HEK293 (cell line): ENCODE data around the gene TUBGCP6.

ENCODE experiments used
- MEIS1 ChIP-seq: sonication (generic); formaldehyde crosslinking; IDR thresholded peaks from 2 replicates; pipeline ENCODE4 v1.8.1; 2022; ENCODE audit warnings: missing genetic modification reagents, mild to moderate bottlenecking, borderline replicate concordance
- PATZ1 ChIP-seq: fragments of 450-650 bp; formaldehyde crosslinking; IDR thresholded peaks from 2 replicates; pipeline ENCODE4 v1.5.1; 2016; ENCODE audit warnings: missing biosample characterization, missing genetic modification characterization
- SP2 ChIP-seq: fragments of 450-650 bp; formaldehyde crosslinking; IDR thresholded peaks from 2 replicates; pipeline ENCODE4 v1.5.1; 2016; ENCODE audit warnings: missing biosample characterization, missing genetic modification characterization
- SP3 ChIP-seq: fragments of 450-650 bp; formaldehyde crosslinking; IDR thresholded peaks from 2 replicates; pipeline ENCODE4 v1.5.1; 2016; ENCODE audit warnings: missing biosample characterization, missing genetic modification characterization
- ZBTB10 ChIP-seq: fragments of 450-650 bp; formaldehyde crosslinking; IDR thresholded peaks from 2 replicates; pipeline ENCODE4 v1.5.1; 2016; ENCODE audit warnings: missing biosample characterization, missing genetic modification characterization
- ZBTB26 ChIP-seq: fragments of 450-650 bp; formaldehyde crosslinking; optimal IDR thresholded peaks from 2 replicates; pipeline ENCODE3; 2016; ENCODE audit warnings: missing biosample characterization, mild to moderate bottlenecking, missing genetic modification characterization
- ZEB2 ChIP-seq: fragments of 450-650 bp; formaldehyde crosslinking; IDR thresholded peaks from 2 replicates; pipeline ENCODE4 v1.5.1; 2016; ENCODE audit warnings: missing biosample characterization, missing genetic modification characterization
- ZFHX2 ChIP-seq: fragments of 450-650 bp; formaldehyde crosslinking; conservative IDR thresholded peaks from 2 replicates; pipeline ENCODE4 v1.5.1; 2016; ENCODE audit warnings: missing biosample characterization, missing genetic modification characterization
- ZFP3 ChIP-seq: fragments of 450-650 bp; formaldehyde crosslinking; IDR thresholded peaks from 2 replicates; pipeline ENCODE4 v1.5.1; 2016; ENCODE audit warnings: low read depth, missing biosample characterization, missing genetic modification characterization
- ZFP41 ChIP-seq: fragments of 450-650 bp; formaldehyde crosslinking; IDR thresholded peaks from 2 replicates; pipeline ENCODE4 v1.5.1; 2016; ENCODE audit warnings: missing biosample characterization, missing genetic modification characterization, borderline replicate concordance
- ZNF10 ChIP-seq: fragments of 450-650 bp; formaldehyde crosslinking; IDR thresholded peaks from 2 replicates; pipeline ENCODE4 v1.5.1; 2017; ENCODE audit warnings: missing biosample characterization, missing genetic modification characterization
- ZNF148 ChIP-seq: fragments of 450-650 bp; formaldehyde crosslinking; IDR thresholded peaks from 2 replicates; pipeline ENCODE4 v1.5.0; 2017; ENCODE audit warnings: missing biosample characterization, missing genetic modification characterization, borderline replicate concordance
- ZNF19 ChIP-seq: fragments of 450-650 bp; formaldehyde crosslinking; IDR thresholded peaks from 2 replicates; pipeline ENCODE4; 2016; ENCODE audit warnings: missing biosample characterization, missing genetic modification characterization, low read depth
- ZNF211 ChIP-seq: fragments of 450-650 bp; formaldehyde crosslinking; IDR thresholded peaks from 2 replicates; pipeline ENCODE4 v1.5.1; 2016; ENCODE audit warnings: low read depth, missing biosample characterization, missing genetic modification characterization
- ZNF26 ChIP-seq: fragments of 450-650 bp; formaldehyde crosslinking; IDR thresholded peaks from 2 replicates; pipeline ENCODE4 v1.5.1; 2016; ENCODE audit warnings: missing biosample characterization, missing genetic modification characterization
- ZNF274 ChIP-seq, 2 experiments: fragments of 200-500 bp in 1 of 2; fragments of 450-650 bp in 1 of 2; sonication (Bioruptor generic) in 1 of 2; formaldehyde crosslinking in 1 of 2; IDR thresholded peaks; 2 replicates each; pipeline versions ENCODE4 v1.5.1 to v1.6.1; 2014 to 2016; ENCODE audit warnings: borderline replicate concordance in 1 of 2, inconsistent platforms in 1 of 2, low read length in 1 of 2, missing biosample characterization in 1 of 2, missing genetic modification characterization in 1 of 2
- ZNF398 ChIP-seq: fragments of 450-650 bp; formaldehyde crosslinking; IDR thresholded peaks from 2 replicates; pipeline ENCODE4 v1.5.1; 2017; ENCODE audit warnings: missing biosample characterization, missing genetic modification characterization
- ZNF488 ChIP-seq: fragments of 450-650 bp; formaldehyde crosslinking; IDR thresholded peaks from 2 replicates; pipeline ENCODE4 v1.5.1; 2016; ENCODE audit warnings: missing biosample characterization, missing genetic modification characterization
- ZNF692 ChIP-seq: fragments of 450-650 bp; formaldehyde crosslinking; IDR thresholded peaks from 2 replicates; pipeline ENCODE4 v1.5.1; 2016; ENCODE audit warnings: missing biosample characterization, missing genetic modification characterization
- ZNF791 ChIP-seq: fragments of 450-650 bp; formaldehyde crosslinking; IDR thresholded peaks from 2 replicates; pipeline ENCODE4 v1.5.1; 2016; ENCODE audit warnings: missing biosample characterization, missing genetic modification characterization
- ZSCAN30 ChIP-seq: fragments of 450-650 bp; IDR thresholded peaks from 2 replicates; pipeline ENCODE4 v1.5.1; 2018; ENCODE audit warnings: missing biosample characterization, mild to moderate bottlenecking, missing genetic modification characterization, moderate library complexity
- ZSCAN5A ChIP-seq: fragments of 450-650 bp; formaldehyde crosslinking; IDR thresholded peaks from 2 replicates; pipeline ENCODE4 v1.5.1; 2016; ENCODE audit warnings: missing biosample characterization, missing genetic modification characterization

TUBGCP6 gene

GRCh38 chr22:50269970-50270665, 25.3 kb upstream of the TUBGCP6 start, which contains the start of gene MAPK11 (continued):
- no peak for TF ChIP-seq ZNF692 (tag by site-specific recombination)
- TF ChIP-seq ZBTB10, result peak; percentile 41; the same call in 1 of the 2 replicates
- TF ChIP-seq ZNF791, result no peak
- TF ChIP-seq ZNF274 (IDR thresholded peaks at IDR 0.05; ENCODE audit: low read length), result no peak
- no peak for TF ChIP-seq ZNF274 (tag by site-specific recombination; IDR thresholded peaks at IDR 0.05; ENCODE audit: borderline replicate concordance)
- TF ChIP-seq MEIS1 (CRISPR knock-in tag), result no peak
- TF ChIP-seq ZNF26, result no peak
- peak; percentile 84 for TF ChIP-seq ZNF398 (tag by site-specific recombination)
- peak; percentile 62 for TF ChIP-seq ZBTB26 (tag by site-specific recombination)
- TF ChIP-seq ZFP41 (tag by site-specific recombination), result no peak
- TF ChIP-seq ZFHX2 (tag by site-specific recombination), result peak; percentile 65
- TF ChIP-seq SP2 (tag by site-specific recombination), result peak; percentile 52
- TF ChIP-seq ZNF148, result no peak
- TF ChIP-seq ZEB2 (tag by site-specific recombination), result no peak
- no peak for TF ChIP-seq ZNF19 (tag by site-specific recombination)
- TF ChIP-seq ZSCAN5A, result no peak
- no peak for TF ChIP-seq ZNF488
- no peak for TF ChIP-seq ZNF10 (tag by site-specific recombination)
- TF ChIP-seq ZFP3 (tag by site-specific recombination), result no peak
- peak; percentile 70 for TF ChIP-seq PATZ1
- peak; percentile 52; the same call in 1 of the 2 replicates for TF ChIP-seq SP3 (tag by site-specific recombination)
- no peak for TF ChIP-seq ZNF211
- TF ChIP-seq ZSCAN30 (tag by site-specific recombination), result no peak
